Astrocyte (in vitro differentiated cells and primary cell): ENCODE results near the gene RNF186.

Source experiments
- EZH2 ChIP-seq: IDR thresholded peaks from 2 replicates; pipeline ENCODE4 v1.6.1; 2012; ENCODE audit warnings: mild to moderate bottlenecking, low read length, inconsistent platforms; ENCODE audit not compliant: insufficient read depth
- TF ChIP-seq, protein P1 (sequence below): IDR thresholded peaks from 2 replicates; pipeline ENCODE4 v1.5.1; 2011; ENCODE audit warnings: low read depth, mild to moderate bottlenecking, inconsistent platforms, low read length, moderate library complexity; ENCODE audit not compliant: insufficient read depth

DNA sequence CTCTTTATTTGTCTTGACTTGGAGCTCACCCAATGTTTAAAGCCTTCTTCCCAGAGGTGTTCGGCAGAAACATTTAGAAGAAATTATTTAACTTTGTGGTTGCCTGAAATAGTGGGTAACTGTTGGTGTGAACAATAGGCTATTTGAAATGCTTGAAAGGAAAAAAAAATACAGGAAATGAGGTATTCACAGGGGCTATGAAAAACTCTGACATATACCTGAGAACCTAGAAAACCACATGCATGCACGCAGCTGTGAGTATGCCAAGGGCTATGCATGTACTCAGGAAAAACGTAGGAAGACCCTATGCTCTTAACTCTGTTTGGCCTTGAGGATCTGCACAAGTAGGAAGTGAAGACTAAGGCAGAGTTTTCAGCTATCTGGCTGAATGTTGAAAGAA lies 16.4 kb upstream of the RNF186 start:
- no peak for TF ChIP-seq EZH2
- TF ChIP-seq, protein P1, sequence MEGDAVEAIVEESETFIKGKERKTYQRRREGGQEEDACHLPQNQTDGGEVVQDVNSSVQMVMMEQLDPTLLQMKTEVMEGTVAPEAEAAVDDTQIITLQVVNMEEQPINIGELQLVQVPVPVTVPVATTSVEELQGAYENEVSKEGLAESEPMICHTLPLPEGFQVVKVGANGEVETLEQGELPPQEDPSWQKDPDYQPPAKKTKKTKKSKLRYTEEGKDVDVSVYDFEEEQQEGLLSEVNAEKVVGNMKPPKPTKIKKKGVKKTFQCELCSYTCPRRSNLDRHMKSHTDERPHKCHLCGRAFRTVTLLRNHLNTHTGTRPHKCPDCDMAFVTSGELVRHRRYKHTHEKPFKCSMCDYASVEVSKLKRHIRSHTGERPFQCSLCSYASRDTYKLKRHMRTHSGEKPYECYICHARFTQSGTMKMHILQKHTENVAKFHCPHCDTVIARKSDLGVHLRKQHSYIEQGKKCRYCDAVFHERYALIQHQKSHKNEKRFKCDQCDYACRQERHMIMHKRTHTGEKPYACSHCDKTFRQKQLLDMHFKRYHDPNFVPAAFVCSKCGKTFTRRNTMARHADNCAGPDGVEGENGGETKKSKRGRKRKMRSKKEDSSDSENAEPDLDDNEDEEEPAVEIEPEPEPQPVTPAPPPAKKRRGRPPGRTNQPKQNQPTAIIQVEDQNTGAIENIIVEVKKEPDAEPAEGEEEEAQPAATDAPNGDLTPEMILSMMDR: no peak
